ENCODE measurements around the gene STT3B.
"Not testable (repeated sequence)": the region's sequence is repeated elsewhere in the genome, so short reads cannot be mapped to it uniquely, and the experiment has no call there.

Gene STT3B

GRCh38 chr3:31605333-31605732, 72.6 kb downstream of the STT3B start:
- DNase-seq (ENCODE audit: low spot score): not testable (repeated sequence)

- DNase-seq (ENCODE audit: low spot score): no peak
These were observed 73.7 kb downstream of the STT3B start for GRCh38 chr3:31606453-31606852.

GRCh38 chr3:31610700-31611275, 78.1 kb downstream of the STT3B start:
- DNase-seq (ENCODE audit: low spot score): no peak

- DNase-seq (ENCODE audit: low spot score): no peak
These were observed 80.5 kb downstream of the STT3B start for GRCh38 chr3:31613177-31613576.

GRCh38 chr3:31613654-31614053, 80.9 kb downstream of the STT3B start:
- DNase-seq (ENCODE audit: low spot score): no peak

- DNase-seq (ENCODE audit: low spot score): no peak
These were observed 81.6 kb downstream of the STT3B start for GRCh38 chr3:31614162-31614921.

GRCh38 chr3:31615071-31615875, 82.5 kb downstream of the STT3B start:
- DNase-seq (ENCODE audit: low spot score): no peak

GRCh38 chr3:31616711-31617110, 84.0 kb downstream of the STT3B start:
- no peak for DNase-seq (ENCODE audit: low spot score)

GRCh38 chr3:31620656-31621055, 87.9 kb downstream of the STT3B start:
- no peak for DNase-seq (ENCODE audit: low spot score)

- no peak for DNase-seq (ENCODE audit: low spot score)
These were observed 88.6 kb downstream of the STT3B start for GRCh38 chr3:31621314-31621713.

GRCh38 chr3:31622636-31623288, 90.0 kb downstream of the STT3B start:
- DNase-seq (ENCODE audit: low spot score): no peak

GRCh38 chr3:31624083-31624709, 91.5 kb downstream of the STT3B start:
- no peak for DNase-seq (ENCODE audit: low spot score)

GRCh38 chr3:31625358-31625757, 92.6 kb downstream of the STT3B start:
- DNase-seq (ENCODE audit: low spot score): no peak

- no peak for DNase-seq (ENCODE audit: low spot score)
These were observed 96.3 kb downstream of the STT3B start for GRCh38 chr3:31629054-31629453.

GRCh38 chr3:31634476-31634875, 101.8 kb downstream of the STT3B start:
- DNase-seq (ENCODE audit: low spot score): no peak

GRCh38 chr3:31635545-31635944, 102.8 kb downstream of the STT3B start:
- DNase-seq (ENCODE audit: low spot score): peak; percentile 64

- DNase-seq (ENCODE audit: low spot score): no peak
These were observed 103.3 kb downstream of the STT3B start for GRCh38 chr3:31636049-31636448.

- peak; percentile 28 for DNase-seq (ENCODE audit: low spot score)
These were observed 104.1 kb downstream of the STT3B start for GRCh38 chr3:31636694-31637442.

GRCh38 chr3:31639828-31640227, 107.1 kb downstream of the STT3B start:
- DNase-seq (ENCODE audit: low spot score): no peak

- DNase-seq (ENCODE audit: low spot score): no peak
These were observed 112.5 kb downstream of the STT3B start for GRCh38 chr3:31645256-31645655.

GRCh38 chr3:31648286-31648968, 115.7 kb downstream of the STT3B start:
- no peak for DNase-seq (ENCODE audit: low spot score)
